GM21619 (cell line): ENCODE results near the gene KIFC3.
"Not testable (repeated sequence)": the region's sequence is repeated elsewhere in the genome, so short reads cannot be mapped to it uniquely, and the experiment has no call there.

ENCODE experiments used
- ATAC-seq: cut with Tn5 transposase; IDR thresholded peaks from one replicate; pipeline ENCODE4 v1.9.1; 2021; ENCODE audit not compliant: unreplicated experiment

KIFC3 gene

DNA sequence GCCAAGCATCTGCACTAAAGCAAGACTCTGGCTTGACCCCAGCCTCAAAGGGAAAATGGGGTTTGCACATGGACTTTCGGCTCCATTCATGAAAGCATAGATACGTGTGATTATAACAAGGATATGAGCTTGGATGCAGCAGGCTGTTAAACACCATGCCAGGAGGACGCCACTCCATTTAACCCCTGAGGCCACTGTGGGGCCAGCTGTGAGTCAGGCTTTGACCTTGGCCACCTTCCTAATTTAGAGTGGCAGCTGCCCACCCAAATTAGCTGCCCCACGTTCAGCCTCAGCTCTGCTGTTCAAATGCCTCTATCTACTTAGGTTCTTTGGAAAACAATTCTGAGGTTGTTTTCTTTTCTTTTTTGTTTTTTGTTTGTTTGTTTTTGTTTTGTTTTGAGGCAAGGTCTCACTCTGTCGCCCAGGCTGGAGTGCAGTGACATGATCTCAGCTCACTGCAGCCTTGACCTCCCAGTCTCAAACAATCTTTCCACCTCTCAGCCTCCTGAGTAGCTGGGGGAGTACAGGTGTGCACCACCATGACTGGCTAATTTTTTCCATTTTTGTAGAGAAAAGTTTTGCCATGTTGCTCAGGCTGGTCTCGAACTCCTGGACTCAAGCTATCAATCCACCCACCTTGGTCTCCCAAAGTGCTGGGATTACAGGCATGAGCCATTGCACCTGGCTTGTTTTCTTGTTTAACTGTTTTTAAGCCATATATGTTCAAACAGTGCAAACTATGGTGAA lies 23.2 kb upstream of the KIFC3 start:
- no peak for ATAC-seq

DNA sequence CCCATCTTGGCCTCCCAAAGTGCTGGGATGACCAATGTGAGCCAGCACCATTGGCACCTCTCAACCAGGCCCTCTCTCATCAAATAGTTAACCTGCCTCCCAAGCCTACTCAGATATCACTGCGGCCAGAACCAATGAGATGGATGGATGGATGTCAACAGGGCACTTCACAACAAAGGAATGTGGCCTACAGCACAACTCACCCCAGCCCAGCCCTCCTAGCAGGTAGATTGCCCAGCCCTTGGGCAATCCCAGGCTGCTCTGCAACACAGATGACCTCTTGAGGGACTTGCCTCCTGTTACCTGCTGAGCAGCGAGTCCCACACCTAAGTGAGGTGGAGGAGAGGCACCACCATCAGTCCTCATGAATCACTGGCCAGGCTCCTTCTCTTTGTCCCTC lies 22.6 kb upstream of the KIFC3 start:
- ATAC-seq, result no peak

DNA sequence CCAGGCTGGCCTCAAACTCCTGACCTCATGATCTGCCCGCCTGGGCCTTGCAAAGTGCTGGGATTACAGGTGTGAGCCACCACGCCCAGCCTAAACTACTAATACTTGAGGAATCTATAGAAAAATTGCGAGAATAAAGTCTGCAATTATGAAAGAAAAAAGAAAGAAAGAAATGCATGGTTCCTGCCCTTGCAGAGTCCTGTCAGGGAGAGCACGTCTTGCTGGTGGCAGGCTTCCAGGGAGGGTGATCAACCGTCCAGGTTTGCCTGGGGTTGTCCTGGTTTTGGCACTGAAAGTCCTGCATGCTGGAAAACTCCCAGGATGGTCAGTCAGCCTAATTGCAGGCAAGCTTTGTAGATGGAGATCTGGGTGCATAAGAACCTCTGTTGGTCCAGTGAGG lies 21.5 kb upstream of the KIFC3 start:
- no peak for ATAC-seq

DNA sequence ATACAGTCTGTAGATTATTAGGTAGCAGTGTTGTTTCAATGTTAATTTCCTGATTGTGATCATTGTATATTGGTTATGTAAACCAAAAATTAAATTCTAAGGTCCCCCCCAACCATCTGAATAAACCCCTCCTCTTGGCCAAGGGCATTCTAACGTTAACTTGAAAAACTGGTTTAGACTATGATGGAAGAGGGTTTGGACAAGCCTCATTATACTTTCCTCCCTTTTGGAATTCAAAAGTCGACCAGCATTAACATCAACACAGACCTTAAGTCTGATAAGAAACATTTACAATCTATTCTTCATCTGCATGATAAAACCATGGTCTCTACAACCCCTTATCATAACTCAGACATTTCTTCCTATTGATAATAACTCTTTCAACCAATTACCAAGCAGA lies 20.6 kb upstream of the KIFC3 start:
- ATAC-seq, result no peak

DNA sequence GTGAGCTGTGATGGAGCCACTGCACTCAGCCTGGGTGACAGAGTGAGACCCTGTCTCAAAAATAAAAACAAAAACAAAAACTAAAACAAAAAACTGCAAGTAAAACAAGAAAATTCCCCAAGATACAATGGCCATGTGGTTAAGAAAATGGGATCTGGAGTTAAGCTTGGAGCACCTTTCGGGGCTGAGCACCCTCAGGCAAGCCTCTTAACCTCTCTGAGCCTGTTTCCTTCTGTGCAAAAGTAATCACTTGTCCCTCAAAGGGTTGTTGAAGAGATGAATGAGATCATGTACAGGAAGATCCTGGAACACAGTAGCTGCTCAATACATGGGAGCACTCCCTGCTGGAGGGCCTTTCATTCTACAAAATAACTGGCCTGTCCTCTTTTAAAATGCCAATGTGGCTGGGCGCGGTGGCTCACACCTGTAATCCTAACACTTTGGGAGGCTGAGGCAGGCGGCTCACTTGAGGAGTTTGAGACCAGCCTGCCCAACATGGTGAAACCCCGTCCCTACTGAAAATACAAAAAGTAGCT lies 19.8 kb upstream of the KIFC3 start:
- ATAC-seq, result no peak

DNA sequence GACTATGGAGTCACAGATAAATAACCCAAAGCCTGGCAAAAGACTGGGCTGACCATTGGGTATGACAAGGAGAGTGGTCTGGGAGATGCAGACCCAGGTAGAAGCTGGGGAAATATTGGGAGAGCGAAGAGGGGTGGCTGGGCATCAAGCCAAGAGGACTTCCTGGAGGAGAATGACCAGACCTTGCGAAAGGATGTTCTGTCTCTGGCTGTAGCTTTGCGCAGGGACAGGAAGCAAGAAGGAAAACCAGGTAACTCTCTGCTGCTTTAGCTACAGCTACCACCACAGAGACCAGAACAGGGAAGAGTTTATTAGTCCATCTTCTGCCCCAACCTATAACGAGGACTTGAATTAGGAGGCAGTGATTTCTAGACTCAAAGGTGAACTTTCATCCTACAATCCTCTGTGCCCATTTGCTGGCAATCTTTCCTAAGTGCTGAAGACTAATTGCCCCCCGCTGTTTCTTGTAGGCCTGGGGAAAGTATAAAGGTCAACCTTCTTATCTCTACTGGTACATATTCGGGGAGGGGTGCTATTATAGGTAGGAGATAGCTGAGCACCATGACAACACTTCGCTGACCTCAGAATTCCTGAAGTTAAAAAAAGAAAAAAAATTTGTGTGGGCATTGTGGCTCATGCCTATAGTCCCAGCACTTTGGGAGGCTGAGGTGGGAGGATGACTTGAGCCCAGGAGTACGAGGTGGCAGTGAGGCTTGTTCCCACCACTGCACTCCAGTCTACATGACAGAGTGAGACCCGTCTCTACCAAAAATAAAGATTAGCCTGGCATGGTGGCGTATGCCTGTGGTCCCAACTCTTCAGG lies 19.1 kb upstream of the KIFC3 start:
- ATAC-seq, result no peak

DNA sequence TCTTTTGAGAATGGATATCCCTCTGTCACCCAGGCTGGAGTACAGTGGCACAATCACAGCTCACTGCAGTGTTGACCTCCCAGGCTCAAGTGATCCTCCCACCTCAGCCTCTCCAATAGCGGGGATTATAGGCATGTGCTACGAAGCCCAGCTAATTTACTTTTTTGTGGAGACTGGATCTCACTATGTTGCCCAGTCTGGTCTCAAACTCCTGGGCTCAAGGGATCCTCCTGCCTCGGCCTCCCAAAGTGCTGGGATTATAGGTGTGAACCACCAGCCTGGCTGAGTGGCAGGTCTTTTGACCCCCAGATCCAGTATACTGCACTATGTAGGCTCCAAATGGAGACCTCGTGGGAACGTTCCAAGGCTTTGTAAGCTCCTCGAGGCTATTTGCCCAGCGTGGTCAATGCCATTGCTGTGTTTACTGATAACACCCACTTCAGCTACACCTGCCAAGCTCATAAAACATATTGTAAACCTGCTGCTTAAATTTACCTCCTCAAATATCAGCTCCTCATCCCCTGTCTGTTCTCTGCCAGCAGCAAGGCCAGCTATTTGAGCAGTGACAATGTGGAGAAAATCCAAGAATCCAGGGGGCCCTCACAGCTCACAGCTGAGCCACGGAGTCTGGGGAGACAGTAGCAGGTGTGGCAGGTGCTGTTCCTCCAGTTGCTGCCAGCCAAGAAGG lies 16.2 kb upstream of the KIFC3 start:
- ATAC-seq, result no peak

DNA sequence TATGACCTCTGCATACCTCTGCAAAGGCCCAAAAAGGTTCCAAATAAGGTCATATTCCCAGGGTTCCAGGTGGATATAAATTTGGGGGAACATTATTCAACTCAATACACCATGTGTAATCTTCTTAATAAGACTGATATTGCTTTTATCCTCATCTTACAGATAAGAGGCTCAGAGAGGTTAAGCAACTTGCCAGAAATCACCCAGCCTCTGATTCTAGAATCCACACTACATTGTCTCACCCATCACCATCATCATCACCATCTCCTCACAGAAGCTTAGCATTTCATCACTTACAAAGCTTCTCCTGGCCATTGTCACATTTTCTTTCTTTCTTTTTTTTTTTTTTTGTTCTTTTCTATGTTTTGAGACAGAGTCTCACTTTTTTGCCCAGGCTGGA lies 15.4 kb upstream of the KIFC3 start:
- no peak for ATAC-seq

DNA sequence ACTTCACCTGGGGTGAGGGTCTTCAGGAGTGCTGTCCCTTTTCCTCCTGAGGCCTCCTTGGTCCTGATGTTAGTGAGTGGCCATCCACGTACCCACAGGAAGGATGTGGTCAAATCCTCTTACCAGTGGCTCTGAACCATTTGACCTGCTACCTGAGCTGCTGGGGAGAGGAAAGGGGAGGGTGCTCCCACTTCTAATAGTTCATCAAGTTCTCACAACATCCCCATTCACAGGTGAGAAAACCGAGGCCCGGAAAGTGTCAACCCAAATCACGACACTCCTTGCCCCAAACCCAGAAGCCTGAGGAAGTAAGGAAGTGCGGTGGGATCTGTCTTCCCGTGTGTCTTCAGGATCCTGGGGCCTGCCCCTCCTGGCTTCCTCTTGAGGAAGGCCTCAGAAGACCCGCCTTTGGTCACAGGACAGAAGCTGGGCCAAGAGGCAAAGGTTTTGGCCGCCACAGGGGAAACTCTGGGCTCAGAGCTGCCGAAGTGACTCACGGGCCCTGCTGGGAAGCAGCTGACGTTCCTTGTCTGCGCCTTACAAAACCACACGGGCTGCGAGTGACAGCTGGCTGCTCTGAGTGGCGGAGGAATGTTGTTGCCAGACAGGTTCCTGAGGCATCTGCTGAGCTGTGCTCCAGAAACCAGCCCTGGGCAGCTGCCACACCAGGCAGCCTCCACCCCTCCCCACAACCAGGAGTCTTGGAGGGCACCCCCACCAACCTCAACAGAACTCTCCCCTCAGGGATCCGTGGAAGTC lies 13.9 kb upstream of the KIFC3 start:
- ATAC-seq, result peak; percentile 70

DNA sequence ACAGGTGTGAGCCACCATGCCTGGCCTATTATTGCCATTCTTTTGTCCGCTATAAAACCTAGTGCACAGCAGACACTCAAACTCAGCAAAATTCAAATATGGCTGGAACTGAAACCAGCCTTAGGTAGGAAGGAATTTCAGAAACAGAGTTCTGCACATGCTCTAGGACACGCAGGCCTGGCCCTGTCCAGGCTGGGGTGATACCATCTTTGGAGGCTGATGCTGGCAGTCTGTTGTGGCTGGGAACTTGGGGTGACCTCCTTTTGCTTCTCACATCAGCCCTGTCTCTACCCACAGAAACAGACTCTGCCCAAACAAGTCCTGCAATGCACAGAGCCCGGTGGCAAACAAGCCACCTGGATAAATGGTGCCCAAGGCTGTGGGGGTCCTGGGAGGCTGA lies 12.6 kb upstream of the KIFC3 start:
- ATAC-seq, result no peak

DNA sequence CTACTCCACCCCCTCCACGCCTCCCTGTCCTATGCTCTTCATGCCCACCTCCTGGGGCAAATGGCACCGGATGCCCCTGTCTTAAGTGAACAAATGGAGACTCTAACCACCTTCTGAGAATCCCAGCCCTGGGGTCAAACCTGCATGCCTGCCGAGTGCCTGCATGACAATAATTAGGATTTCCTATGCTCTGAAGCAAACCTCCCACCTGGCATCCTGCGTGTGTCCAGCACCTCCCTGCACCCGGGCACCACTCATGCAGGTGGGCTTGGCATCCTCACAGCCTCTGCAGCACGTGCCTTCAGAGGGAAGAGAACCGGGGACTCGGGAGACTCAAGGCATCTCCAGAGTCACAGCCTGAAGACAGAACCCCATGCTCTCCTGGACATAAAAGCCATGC lies 11.2 kb upstream of the KIFC3 start:
- no peak for ATAC-seq

DNA sequence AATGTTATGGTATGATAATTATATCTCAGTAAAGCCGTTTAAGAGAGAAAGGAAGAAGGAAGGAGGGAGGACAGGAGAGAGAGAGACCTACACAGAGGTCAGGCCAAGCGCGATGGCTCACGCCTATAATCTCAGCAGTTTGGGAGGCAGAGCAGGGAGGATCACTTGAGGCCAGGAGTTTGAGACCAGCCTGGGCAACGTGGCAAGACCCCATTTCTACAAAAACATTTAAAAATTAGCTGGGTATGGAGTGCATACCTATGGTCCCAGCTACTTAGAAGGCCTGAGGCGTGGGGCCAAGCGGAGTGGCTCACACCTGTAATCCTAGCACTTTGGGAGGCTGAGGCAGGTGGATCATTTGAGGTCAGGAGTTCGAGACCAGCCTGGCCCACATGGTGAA lies 9.0 kb upstream of the KIFC3 start:
- ATAC-seq, result not testable (repeated sequence)

DNA sequence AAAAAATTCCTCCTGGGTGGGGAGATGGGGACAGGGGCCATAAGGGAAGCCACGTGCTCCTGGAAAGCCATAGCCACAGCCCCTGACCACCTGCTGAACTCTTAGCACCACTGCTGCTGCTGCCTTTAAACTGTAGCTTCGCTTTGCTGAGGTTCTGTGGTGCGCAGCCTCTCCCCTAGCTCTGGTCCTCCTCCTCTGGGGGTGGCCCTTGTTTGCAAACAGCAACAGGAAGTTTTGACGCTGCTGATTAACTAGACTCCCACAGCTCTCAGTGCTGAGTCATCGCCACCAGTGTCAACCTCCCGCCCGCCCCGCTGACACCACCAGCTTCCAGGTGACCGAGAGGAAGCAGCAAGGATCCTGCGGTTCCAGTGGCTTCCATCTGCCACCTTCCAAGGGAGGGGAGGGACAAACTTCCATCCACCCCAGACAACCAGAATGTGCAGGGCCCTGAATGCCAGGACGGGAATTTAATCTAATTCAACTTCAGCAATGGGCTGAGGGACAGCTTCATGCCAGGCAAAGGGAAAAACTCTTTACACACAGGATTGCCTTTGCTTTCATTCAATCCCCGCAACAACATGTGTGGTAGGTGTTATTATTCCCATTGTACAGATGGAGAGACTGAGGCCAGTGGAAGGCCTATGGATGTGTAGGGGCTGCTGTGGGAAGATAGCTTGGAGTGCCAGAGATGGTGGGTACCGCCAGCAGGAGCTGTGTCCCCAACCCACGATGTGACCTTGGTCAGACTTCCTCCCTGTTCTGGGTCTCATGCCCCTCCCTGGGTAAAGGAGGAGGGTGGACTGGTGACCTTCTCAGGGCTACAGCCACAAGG lies 8.1 kb upstream of the KIFC3 start:
- peak; percentile 97 for ATAC-seq

DNA sequence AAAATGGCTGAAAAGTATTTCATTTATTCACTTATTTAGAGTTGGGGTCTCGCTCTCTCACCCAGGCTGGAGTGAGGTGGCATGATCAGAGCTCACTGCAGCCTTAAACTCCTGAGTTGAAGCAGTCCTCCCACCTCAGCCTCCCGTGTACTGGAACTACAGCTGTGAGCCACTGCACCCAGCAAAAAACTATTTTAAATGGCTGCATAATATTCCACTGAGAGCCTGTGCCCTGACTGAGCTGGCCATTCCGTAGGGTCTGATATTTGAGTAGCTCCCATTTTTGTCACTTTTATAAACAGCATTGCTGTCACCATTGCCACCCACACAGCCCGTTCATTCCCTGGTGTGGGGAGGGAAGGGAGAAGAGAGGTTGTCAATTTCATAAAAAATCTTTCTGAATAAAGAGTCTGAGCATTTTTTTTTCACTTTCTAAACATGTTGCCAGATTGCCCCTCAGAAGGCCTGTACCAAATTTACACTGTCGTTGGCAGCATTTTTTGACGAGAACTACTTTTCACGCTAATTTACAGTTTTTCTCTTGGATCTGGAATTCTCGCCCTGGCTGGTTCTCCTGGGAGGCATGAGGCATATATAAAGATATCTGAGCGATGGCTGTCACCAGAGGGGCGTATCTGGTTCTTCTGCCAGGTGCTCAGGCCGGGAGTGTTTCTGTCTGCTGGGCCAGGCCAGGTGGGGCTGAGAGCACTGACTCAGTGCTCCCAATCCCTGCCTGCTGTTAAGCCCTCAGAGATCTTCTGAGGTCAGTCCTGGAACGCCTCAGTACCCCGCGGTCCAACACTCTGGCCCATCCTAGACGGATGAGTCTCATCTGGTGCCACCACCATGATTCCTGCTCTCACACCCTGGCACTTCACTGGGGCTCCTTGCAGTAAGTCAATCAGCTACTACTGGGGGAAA lies 7.2 kb upstream of the KIFC3 start:
- ATAC-seq, result no peak

DNA sequence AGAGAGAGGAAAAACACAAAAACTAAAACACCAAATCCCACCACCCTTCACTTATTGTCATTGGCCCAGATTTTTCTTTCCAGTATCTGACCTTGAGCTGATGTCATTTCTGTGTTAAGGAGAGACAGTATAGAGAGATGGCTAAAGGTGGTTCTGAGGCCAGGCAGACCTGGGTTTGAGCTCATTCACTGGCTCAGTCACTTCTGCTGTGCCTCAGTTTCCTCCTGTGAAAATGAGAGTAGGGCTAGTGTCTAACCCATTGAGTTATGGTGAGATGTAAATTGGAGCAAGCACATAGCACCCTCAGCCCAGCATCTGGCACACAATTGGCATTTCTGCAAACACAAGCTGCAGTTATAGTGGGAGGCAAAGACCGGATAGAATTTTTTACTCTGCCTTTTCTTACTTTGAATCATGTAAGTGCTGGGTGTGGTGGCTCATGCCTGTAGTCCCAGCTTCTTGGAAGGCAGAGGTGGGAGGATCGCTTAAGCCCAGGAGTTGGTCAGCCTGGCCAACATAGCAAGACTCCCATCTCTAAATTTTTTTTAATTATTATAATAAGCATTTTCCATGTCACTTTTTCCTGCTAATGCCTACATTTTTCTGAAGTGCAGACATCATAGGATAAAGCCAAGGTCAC lies 6.4 kb upstream of the KIFC3 start:
- no peak for ATAC-seq

DNA sequence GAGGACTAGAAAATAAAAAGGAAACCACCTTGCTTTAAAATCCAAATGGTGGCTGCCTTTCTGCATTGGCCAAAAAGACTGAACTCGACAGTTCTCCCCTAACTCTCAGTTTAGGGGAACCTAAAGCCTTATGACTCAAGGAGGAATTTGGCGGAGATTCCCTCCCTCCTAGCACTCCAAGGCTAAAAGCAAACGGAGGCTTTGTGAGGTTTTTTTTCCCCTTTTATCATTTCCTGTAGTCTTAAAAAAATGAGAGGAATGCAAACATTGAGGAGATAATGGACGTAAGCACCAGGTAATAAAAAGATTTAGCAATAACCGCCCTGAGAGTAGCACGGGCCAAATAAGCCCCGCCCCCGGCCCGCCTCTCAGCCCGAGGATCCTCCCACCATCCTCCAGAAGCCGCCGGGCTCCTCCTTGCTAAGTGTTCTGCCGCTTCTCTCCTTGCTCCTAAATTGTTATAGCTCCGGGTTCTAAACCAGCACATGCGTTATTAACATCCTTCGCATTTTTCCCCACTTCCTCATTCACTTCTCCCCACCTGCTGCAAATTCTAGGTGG lies 5.8 kb upstream of the KIFC3 start:
- ATAC-seq, result no peak

DNA sequence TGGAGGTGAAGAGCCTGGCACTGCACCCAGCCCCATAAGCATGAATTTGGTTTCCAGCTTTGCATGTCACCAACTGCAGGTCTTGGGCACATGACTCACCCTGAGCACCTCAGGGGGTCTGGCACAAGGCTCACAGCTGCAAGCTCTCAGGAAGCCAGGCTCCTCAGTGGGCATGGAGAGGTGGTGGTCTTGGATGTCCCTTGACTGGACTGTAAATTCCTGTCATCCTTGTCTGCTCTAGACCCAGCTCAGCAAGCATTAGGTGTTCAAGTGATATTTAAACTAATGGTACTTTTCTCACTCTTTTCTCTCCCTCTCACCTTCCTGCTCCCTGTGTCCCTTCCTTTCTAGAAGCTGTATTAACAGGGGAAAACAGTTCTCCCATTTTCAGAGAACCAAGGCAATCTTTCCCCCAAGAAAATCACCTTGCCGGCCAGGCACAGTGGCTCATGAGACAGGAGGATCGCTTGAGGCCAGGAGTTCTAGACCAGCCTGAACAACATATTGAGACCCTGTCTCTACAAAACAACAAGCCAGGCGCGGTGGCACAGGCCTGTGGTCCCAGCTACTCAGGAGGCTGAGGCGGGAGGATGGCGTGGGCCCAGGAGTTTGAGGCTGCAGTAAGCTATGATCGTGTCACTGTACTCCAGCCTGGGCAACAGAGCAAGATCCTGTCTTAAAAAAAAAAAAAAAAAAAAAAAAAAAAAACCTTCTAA lies 5.1 kb upstream of the KIFC3 start:
- ATAC-seq, result no peak

DNA sequence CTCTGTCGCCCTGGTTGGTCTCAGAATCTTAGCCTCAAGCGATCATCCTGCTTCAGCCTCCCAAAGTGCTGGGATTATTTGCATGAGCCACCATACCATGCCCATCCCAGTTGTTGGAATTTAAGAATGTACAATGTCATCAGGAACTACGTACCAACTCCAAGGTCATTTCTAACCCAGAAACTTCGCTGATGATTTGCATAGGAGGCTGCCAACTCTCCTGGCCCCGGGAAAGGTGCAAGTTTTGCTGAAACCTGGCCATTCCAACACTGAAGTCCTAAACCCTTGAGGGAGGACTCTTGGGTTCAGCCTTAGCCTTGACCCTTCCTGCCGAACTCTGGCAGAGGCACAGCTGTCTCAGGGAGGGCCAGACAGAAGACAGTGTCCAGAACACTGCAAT lies 2.9 kb upstream of the KIFC3 start:
- no peak for ATAC-seq
